ENCODE measurements around the gene CEP164.

- no peak for TF ChIP-seq CTCF (conservative IDR thresholded peaks at IDR 0.05; ENCODE audit: low read depth, low read length)
- TF ChIP-seq MXI1 (IDR thresholded peaks at IDR 0.05; ENCODE audit: borderline replicate concordance, low read depth, low read length) = no peak
- no peak for TF ChIP-seq CEBPB (IDR thresholded peaks at IDR 0.05; ENCODE audit: low read depth, low read length)
- TF ChIP-seq FOS (IDR thresholded peaks at IDR 0.05; ENCODE audit: low read depth, low read length) = no peak
- TF ChIP-seq RAD21 (IDR thresholded peaks at IDR 0.05; ENCODE audit: low read length) = no peak
- no peak for TF ChIP-seq POLR2A (IDR thresholded peaks at IDR 0.05; ENCODE audit: low read depth, low read length)
- TF ChIP-seq RFX5 (IDR thresholded peaks at IDR 0.05; ENCODE audit: low read depth, low read length) = no peak
These were observed 92.5 kb downstream of the CEP164 start for GRCh38 chr11:117420143-117420485.

All from IMR-90 (cell line).